GM12872 (cell line): Measurements from ENCODE around the gene ADAMTSL4.

Experiments
- TF ChIP-seq, protein P1 (sequence below): IDR thresholded peaks from 3 replicates; pipeline ENCODE4 v1.5.1; 2011; ENCODE audit warnings: low read depth, mild to moderate bottlenecking, low read length, moderate library complexity; ENCODE audit not compliant: insufficient read depth

ADAMTSL4 gene

DNA sequence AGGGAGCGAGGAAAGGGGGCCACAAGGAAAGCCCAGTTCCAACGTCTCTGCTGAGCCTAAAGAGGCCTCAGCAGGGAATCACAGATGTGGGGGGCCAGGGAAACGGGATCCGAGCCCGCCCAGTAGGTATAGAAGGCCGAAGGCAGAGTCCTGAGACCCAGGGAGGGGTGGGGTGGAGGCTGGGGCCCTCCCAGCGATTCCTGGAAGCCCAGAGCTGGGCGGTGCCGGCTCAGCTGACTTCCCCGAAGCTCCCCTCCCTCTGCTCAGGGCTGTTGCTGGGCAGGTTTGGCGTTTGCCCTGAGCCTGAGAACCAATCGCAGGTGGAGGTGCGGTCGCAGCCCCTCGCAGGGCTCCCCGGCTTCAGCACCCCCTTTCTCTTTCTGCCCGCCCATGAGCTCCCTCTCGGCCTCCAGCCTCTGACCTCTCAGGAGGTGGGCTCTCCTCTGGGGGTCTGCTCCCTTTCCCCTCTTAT lies 12.8 kb downstream of the ADAMTSL4 start:
- TF ChIP-seq, protein P1, sequence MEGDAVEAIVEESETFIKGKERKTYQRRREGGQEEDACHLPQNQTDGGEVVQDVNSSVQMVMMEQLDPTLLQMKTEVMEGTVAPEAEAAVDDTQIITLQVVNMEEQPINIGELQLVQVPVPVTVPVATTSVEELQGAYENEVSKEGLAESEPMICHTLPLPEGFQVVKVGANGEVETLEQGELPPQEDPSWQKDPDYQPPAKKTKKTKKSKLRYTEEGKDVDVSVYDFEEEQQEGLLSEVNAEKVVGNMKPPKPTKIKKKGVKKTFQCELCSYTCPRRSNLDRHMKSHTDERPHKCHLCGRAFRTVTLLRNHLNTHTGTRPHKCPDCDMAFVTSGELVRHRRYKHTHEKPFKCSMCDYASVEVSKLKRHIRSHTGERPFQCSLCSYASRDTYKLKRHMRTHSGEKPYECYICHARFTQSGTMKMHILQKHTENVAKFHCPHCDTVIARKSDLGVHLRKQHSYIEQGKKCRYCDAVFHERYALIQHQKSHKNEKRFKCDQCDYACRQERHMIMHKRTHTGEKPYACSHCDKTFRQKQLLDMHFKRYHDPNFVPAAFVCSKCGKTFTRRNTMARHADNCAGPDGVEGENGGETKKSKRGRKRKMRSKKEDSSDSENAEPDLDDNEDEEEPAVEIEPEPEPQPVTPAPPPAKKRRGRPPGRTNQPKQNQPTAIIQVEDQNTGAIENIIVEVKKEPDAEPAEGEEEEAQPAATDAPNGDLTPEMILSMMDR: no peak

DNA sequence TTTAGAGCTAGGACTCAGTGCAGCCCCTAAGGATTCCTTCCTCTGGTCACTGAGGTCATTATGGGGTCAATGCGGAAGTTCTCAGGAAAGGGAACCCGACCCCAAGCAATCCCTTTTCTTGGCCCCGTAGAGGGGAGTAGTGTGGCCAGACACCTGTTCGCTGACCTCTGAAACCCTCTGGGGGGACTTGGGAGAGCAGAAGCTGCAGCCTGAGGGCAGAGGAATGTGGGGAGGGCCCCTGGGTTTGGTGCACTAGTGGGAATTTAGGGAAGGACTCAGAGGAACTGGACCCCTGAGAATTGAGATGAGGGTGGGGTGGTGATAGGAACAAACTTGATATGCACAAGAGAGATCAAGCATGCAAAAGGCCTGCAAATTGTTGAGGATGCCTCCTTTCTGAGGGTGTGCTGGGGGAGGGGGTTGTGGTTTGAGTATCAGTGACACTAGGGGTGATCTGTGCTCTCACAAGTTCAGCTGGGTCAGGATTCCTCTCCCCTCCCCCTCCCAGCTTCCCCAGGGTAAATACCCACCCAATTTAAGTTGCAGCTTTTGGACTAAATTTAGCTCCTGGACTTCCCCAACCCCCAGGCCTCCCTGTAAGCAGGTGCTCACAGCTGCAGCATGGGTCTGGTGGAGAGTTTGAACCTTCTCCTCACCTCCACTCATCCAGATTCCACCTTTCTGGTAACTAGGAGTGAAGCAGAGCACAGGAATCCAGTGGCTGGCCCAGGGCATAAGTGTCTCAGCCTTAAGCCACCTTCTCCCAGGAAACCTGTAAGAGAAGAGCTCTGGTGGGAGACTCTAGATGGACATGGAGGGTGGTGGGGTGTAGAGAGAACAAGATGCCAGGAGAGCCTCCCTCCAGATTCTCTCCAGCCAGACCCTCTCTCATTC lies 13.5 kb downstream of the ADAMTSL4 start:
- TF ChIP-seq, protein P1: no peak

DNA sequence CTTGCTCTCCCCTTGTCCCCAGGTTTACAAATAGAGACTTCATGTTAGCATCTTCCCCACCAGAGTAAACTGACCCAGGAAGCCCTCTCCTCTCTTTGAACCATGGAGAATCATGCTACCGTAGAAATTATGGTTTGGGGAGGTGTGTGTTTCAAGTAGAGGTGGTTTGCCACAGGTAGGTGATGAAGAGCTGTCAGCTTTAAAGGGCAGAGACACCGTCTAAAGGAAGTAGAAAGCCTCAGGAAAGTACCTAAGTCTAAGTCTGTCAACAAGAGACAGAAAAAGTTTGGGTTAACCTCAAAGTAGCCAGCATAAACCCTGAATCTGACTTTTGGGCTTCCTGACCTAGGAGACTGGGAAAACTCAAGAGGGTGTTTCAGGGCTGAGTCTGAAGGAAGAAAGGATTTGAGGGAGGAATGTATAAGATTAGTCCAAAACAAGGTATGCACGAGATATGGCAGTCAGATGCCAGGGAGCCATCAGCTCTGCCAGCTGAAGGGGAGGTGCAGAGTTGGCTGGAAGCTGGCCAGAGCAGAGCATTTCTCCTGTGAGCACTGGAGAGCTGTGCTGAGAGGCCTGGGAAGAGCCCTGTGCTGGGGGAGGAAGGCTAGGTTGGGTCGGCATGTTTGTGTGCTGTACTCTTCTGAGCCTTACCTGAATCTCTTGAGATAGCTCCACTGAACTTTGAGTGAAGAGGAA lies 14.3 kb downstream of the ADAMTSL4 start:
- TF ChIP-seq, protein P1: 0 out of 3 replicates have a peak, but pooled peaks have one; percentile 15

DNA sequence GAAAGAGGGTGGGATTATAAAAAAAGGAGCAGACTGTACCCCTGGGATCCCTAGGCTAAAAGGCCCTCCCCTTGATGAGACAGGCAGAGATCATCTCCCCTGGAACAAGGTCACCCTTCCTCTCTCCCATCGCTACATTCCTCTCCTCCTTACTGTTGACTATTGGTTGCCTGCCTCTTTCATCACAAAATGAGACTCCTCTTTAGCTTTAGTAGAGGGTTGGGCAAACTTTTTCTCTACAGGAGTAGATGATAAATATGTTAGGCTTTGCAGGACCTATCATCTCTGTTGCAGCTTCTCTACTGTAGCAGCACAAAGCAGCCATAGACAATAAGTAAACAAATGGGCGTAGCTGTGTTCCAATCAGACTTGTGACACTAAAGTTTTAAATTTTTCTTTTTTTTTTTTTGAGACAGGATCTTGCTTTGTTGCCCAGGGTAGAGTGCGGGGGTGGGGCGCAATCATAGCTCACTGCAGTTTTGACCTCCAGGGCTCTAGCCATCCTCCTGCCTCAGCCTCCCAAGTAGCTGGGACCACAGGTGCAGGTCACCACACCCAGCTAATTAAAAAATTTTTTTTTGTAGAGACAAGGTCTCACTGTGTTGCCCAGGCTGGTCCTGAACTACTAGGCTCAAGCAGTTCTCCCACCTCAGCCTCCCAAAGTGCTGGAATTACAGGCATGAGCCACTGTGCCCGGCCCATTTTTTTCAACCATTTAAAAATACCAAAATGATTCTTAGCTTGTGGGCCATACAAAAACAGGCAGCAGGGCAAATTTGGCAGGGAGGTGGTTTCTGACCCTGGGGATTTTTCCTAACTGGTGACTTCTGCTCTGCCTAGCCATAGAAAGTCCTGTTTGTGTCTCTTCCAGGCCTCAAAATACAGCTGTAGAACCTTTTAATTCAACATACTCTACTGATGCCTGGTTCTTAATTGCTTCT lies 15.1 kb downstream of the ADAMTSL4 start:
- TF ChIP-seq, protein P1: no peak

DNA sequence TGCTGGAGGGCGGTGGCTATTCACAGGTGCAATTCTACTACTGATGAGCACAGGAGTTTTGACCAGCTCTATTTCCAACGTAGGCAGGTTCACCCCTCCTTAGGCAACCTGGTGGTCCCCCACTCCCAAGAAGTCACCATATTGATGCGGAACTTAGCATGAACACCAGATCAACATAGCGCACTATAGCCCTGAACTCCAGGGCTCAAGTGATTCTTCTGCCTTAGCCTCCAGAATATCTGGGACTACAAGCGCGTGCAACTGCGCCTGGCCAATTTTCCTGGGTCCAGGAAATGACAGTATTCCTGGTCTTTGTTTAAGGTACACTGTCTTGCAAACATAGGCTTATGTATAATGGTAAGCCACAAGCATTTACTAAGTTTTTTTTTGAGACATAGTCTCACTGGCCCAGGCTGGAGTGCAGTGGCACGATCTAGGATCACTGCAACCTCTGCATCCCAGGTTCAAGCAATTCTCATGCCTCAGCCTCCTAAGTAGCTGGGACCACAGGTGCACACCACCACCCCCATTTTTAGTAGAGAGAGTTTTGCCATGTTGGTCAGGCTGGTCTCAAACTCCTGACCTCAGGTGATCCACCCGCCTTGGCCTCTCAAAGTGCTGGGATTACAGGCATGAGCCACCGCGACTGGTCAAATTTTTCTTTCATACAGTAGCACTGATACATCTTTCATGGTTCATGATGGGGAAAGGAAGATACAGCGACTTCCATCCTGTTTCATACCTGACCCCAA lies 17.6 kb downstream of the ADAMTSL4 start:
- TF ChIP-seq, protein P1: no peak

DNA sequence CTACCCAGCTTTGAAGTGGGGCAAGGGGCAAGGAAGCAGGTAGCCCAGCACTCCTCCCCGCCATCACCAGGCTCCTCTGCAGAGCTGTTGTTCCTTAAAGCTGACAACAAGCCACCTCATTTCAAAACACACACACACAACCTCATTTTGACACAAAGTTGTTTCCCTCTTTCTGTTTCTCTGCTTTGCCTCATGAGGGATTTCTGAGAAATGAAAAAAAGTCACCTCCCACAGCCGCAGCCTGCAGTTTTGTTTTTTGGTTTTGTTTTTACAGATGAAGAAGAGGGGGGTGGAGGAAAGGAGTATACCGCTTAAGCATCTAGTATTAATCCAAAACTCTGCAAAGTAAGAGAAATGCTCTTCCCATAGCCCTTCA lies 18.1 kb downstream of the ADAMTSL4 start:
- TF ChIP-seq, protein P1: no peak
